ES-I3 (cell line): ENCODE data around the gene ATAT1.

Experiments used
- H3K36me3 ChIP-seq: 2 replicates; pipeline ENCODE4 v1.6.1; 2013; ENCODE audit warnings: mild to moderate bottlenecking, low read length, control low read depth, moderate library complexity; ENCODE audit not compliant: insufficient read depth
- H3K4me1 ChIP-seq: 2 replicates; pipeline ENCODE4 v1.6.1; 2013; ENCODE audit warnings: mild to moderate bottlenecking, control low read depth, low read length; ENCODE audit not compliant: insufficient read depth
- H3K9ac ChIP-seq: 2 replicates; pipeline ENCODE4 v1.6.1; 2013; ENCODE audit warnings: low read depth, mild to moderate bottlenecking, low read length, moderate library complexity
- H3K9me3 ChIP-seq: 2 replicates; pipeline ENCODE4 v1.6.1; 2013; ENCODE audit warnings: mild to moderate bottlenecking, low read length, moderate library complexity; ENCODE audit not compliant: control insufficient read depth, insufficient read depth

ATAT1 gene

DNA sequence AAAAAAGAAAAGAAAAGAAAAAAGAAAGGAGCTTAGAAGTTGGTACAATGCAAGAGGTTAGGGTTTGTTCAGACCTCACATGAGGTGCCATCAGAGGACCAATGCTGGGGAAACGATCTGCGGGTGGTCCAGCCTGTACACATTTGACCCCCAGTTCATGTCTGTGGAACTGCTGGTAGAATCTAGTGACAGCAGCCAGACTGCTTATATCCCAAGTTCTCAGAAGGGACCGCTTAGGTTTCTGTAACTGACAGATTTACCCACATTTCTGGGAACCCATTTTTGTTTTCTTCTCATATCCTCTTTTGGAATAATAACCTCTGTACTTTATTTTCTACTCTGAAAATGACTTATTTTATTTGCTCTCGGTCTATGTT, 55.1 kb downstream of the ATAT1 start:
- Histone ChIP-seq H3K9ac (peak overlapping the region; percentile 84; the same call in 1 of the 2 replicates), H3K36me3 (peaks cover 5% of the 10 kb centered on the region), H3K9me3 (no peaks in the 10 kb centered on the region), H3K4me1 (peaks cover 24% of the 10 kb centered on the region)

DNA sequence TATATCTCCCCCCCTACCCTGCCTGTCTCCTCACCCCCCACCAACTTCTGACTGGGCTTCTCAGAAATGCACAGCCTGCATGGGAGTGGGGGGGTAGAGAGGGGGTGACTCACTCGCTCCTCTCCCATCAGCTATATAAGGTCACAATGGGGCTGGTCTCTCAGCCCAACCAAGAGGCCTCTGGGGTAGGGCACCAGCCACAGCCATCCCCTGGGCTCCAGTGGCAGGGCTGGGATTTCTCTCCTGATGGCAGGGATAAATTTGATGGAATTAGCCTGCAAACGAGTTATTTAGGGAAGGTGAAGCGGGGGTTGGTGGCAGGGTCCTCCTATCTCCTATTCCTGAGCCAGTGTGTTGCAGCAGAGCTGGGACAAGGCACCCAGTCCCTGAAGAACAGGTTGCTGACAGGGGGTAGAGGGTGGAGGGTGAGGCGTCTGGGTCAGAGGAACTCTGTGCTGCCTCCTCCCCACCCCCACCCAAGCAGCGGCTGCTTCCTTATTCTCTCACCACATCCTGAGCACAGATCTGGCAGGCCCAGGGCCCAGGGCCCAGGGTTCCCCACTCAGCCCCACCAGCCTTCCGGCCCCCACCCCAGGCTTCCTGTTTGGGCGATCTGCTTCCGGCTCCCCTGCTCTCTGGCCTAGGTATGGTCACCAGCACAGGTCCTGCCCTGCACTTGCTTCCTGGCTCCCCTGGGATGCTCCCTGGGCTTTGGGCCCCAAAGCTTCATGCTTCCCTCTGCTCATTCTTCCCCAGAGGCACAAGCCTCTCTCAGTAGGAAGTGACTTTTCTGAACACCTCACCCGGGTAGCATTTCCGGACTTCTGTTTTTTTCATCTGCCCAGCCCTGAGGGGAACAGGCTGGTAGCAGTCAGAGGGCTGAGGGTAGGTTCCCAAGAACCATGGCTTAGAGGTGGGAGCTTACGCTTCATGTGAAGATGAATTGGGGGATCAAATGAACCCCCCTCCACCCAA, 55.8 kb downstream of the ATAT1 start:
- H3K4me1 ChIP-seq, result peaks cover 24% of the 10 kb centered on the region
- no peaks in the 10 kb centered on the region for H3K9me3 ChIP-seq
- H3K36me3 ChIP-seq, result peaks cover 5% of the 10 kb centered on the region

DNA sequence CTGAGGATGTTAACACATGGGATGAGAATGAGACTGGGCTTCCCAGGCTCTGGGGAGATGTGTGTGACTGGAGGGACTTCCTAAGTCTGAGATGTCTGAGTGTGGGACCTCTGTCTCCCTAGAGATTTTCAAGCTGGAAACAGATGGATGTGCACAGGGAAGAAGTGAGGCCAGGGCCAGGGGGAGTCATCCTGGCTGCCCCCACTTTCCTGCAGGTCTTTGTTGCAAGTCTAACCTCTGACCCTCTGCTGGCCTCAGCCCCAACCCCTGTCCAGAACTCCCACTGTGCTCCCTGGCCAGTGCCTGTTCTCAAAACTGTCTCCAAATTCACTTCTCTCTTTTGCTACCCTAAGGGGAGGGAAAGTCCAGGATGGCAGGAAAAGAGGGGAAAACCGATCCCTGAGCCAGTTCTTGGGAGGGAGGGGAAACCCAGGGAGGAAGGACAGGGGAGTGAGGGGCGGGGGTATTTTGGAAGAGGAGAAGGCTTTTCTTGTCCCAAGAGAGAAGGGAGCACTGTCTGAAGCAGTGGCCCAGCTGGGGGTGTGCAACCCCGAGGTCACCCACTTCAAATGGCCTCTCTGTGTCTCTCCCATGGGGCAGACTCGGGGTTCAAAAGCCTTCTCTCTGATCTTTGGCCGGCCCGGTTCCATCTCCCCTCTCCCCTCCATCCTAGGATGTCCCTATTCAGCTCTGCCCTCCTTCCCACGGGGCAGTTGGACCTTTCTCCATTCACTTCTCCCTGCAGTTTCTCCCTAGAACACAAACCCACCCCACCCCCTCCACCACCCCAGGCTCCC, 56.7 kb downstream of the ATAT1 start:
- Histone ChIP-seq H3K9me3 (no peaks in the 10 kb centered on the region), H3K36me3 (peaks cover 3% of the 10 kb centered on the region; the same call in 1 of the 2 replicates), H3K9ac (peak overlapping the region; percentile 84; the same call in 1 of the 2 replicates), H3K4me1 (peaks cover 24% of the 10 kb centered on the region)

More for the DNA sequence above, 55.8 kb downstream of the ATAT1 start:
- peak overlapping the region; percentile 84 for H3K9ac ChIP-seq

DNA sequence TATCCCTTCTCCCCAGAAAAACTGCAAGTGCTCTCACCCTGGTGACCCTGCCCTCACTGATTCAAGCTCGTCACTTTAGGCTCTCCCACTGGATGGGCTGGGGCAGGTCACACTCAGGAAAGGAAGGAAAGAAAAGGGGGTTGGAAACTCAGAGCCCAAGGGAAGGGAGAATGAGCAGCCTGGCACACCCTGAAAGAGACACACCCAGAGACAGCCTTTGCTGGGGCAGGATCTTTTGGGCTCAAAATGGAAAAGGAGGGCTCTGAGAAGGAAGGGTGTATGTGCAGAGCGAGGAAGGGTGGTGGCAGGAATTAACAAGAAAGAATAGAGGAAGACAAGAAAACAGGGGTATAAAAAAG, 57.3 kb downstream of the ATAT1 start:
- no peaks in the 10 kb centered on the region for H3K9me3 ChIP-seq
- peaks cover 24% of the 10 kb centered on the region for H3K4me1 ChIP-seq
- H3K36me3 ChIP-seq, result no peaks in the 10 kb centered on the region
- H3K9ac ChIP-seq, result peak overlapping the region; percentile 84; the same call in 1 of the 2 replicates

DNA sequence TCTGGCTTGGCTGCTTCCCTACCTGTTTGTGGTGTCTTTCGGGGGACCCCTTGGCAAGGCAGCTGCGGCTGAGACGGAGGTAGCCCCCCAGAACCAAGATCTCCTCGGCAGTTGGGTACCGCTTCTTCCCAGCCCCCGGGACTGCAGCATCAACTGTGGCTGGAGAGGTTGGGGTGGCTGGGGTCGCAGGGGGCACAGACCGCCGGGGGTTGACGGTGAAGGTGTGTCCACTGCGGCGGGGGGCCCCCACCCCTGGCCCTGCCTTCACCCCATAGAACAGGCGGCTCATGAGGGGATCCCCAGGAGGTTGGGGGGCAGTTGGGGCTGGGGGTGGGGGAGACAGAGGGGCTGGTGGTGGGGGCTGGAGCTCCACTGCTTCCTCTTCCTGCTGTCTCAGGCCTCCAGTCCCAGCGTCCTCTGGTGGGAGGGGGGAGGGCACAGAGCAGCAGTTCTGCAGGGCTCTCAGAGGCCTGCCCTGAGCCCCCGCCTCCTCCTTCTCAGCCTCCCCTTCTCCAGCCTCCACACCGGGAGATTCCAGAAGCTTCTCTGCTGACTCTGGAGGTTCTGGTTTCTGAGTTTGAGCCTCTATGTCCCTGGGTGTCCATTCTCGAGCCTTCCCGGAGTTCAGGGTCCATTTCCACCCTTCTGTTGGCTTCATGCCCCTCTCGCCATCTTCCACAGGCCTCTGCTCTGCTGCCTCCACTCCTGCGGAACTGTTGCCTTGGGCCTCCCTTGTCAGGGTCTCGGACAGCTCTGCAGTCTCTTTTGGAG, 57.9 kb downstream of the ATAT1 start:
- peaks cover 22% of the 10 kb centered on the region for H3K4me1 ChIP-seq
- no peaks in the 10 kb centered on the region for H3K36me3 ChIP-seq
- peak overlapping the region; percentile 87 for H3K9ac ChIP-seq
- H3K9me3 ChIP-seq, result no peaks in the 10 kb centered on the region

DNA sequence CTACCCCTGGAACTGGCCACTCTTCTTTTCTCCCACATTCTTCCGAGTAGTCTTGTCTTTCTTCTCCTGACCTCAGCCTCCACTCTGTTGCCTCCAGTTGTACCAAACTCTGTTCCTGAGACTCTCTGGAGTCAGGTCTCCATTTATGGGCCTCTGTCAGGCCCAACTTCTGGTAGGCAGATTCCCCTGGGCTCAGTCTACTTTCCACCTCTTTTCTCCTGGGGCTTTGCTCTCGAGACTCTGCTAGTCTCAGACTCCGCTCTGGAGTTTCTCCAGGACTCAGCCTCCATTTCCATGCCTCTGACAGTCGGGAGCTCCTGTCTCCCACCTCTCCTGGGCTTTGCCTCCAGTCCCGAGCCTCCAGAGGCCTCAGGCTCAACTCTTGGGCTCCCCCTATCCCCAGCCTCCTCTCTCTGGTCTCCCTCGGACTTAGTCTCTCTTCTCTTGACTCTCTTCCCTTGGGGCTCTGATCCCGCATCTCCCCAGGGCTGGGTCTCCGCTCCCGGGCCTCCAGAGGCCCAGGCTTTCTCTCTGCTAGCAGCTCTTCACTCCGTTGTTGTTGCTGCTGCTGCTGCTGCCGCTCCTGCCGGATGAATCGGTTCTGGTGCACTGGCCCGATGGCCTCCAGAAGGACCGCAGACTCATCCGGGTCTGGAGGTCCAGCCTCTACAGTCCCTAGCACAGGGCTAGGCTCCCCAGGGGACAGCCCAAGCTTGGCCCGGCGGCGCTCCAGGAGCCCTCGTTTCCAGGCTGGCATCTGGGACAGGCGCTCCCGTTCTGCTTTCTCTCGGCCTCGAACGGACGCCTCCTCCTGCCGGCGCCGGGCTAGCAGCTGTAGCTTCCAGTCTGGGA, 58.7 kb downstream of the ATAT1 start:
- H3K36me3 ChIP-seq, result no peaks in the 10 kb centered on the region
- H3K4me1 ChIP-seq, result peaks cover 14% of the 10 kb centered on the region
- peak overlapping the region; percentile 87 for H3K9ac ChIP-seq
- no peaks in the 10 kb centered on the region for H3K9me3 ChIP-seq

DNA sequence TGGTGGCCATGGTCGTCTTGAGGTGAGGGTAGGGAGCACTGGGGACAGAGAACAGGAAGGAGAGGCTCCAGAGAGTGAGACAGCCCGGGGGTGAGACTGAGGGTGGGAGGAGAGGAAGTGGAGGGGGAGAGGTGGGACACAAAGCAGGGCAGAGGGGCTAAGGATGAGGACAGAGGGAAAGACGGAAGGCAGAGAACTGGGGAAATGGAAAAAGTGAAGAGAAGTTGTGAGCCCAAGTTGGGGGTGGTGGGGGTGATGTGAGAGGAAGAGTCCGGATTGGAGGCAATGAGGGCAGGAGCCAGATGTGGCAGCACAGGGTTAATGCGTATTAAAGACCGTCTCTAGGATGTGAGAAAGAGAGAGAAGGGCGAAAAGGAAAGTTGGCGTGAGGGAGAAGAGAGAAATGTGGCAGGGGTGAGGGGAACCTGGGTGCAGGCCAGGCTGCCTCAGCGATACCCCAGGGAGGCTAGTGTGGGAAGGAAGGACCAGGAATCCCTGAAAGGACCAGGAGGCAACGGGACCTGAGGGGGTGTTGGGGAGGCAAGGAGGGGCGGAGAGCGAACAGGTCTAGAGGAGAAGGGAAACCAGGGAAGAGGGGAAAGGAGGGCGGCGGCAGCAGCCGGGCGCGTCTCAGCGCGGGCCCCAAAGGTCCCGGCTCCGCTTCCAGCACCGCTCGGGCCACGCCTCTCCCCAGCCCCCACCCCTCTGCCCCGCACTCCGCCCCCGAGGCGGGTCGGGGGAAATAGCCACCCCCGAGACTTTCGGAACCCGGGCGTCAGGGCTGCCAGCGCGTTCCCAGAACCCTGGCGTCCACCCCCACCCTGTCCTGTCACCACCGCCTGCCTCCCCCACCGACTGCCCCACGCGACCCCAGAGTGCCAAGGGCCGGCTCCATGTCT, 59.6 kb downstream of the ATAT1 start, which contains the start of gene PPP1R18:
TSS of gene PPP1R18 (minus strand) at position 637 of the 899 bp plus-strand sequence. CDS start at position 10, 627 bp downstream.
- Histone ChIP-seq H3K4me1 (peaks cover 15% of the 10 kb centered on the region), H3K9ac (peak within 1 kb of the TSS; percentile 87), H3K36me3 (no peaks in the 10 kb centered on the region), H3K9me3 (no peaks in the 10 kb centered on the region)

DNA sequence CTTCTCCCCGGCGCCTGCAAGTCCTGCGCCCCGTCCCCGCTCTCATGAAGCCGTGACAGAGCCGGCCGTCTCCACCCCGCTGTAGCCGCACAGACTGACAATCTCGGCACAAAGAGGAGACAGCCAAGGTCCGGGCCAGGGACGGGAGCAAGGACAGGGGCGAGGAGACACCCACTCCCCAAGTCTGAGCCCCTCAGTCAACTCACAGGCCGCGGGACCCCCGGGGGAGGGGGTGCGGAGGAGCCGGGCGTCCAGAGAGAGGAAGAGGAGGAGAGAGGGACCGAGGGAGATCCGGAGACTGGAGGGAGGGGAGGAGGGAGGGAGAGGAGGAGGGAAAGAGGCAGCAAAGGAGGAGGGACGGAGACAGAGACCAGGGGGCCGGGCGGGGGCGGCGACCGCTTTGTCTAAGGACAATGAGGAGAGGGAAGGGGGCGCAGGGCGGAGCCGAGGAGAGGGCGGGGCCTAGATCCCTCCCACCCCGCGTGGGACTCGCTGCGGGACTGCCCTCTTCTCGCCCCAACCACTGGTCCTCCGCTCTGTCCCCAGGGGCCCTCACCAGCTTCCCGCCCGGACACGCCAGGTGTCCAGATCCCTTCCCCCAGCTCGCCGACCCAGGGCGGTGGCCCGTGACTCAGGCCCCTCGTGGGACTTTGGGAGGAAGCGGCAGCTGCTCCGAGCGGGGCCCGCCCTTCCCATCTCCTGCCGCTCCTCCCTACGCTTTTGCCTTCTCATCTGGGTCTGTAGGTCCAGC, 60.4 kb downstream of the ATAT1 start:
- Histone ChIP-seq H3K4me1 (peaks cover 16% of the 10 kb centered on the region), H3K9me3 (no peaks in the 10 kb centered on the region)

DNA sequence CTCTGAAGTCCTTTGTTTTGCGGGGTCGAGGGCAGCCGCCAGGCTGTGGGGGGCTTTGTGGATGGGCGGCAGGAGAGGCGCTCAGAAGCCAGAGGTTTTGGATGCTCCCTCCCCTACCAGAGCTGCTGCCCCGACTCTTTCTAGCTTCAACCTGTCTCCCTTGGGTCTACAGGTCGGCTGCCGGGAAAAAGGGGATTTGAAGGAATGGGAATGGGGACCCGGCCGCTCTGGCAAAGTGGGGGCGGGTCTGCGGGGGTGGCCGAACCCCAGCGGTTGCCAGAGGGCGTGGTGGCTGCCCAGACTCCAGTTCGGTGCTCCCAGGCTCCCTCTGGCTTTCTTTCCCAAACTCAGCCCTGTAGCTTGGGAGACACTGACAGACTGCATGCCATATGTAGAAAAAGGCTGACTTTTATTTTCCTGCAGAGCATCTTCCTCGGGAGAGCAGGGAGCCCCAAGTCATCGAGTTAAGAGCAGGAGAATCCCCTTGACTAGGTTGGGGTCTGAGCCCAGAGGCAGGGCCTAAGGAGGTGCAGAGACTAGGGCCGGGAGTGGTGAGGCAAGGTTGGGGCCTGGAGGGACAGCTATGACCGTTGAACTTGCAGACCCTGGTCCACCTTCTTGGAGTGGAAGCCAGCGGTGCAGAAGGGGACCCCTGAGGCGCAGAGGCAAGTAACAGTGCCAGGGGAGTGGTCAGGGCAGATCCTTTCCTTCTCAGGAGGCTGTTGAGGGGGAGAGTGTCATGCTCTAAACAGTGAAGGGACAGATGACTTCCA, 61.2 kb downstream of the ATAT1 start:
- Histone ChIP-seq H3K36me3 (no peaks in the 10 kb centered on the region), H3K9me3 (no peaks in the 10 kb centered on the region), H3K9ac (peak overlapping the region; percentile 87), H3K4me1 (peaks cover 16% of the 10 kb centered on the region)

More for the DNA sequence above, 60.4 kb downstream of the ATAT1 start:
- Histone ChIP-seq H3K36me3 (no peaks in the 10 kb centered on the region), H3K9ac (peak overlapping the region; percentile 87)

DNA sequence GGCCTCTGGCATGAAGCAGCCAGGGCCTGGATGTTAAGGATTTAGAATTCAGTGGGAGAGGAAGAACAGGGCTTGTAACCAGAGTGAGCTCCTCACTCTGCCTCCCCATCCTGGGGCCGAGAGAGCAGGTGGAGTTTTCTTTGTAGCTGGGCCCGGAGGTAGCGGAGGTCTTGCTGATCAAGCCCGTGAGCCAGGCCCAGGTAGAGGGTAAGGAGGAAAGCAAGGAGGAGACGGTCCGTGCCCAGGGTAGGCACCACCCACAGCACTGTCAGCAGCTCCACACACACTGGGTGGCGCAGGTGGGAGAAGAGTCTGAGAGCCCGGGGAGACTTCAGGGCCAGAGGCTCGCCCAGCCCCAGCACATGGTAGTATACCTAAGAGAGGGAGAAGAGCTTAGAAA, 61.9 kb downstream of the ATAT1 start:
- no peaks in the 10 kb centered on the region for H3K36me3 ChIP-seq
- peaks cover 16% of the 10 kb centered on the region for H3K4me1 ChIP-seq
- H3K9me3 ChIP-seq, result no peaks in the 10 kb centered on the region
- no peak overlapping the region for H3K9ac ChIP-seq

DNA sequence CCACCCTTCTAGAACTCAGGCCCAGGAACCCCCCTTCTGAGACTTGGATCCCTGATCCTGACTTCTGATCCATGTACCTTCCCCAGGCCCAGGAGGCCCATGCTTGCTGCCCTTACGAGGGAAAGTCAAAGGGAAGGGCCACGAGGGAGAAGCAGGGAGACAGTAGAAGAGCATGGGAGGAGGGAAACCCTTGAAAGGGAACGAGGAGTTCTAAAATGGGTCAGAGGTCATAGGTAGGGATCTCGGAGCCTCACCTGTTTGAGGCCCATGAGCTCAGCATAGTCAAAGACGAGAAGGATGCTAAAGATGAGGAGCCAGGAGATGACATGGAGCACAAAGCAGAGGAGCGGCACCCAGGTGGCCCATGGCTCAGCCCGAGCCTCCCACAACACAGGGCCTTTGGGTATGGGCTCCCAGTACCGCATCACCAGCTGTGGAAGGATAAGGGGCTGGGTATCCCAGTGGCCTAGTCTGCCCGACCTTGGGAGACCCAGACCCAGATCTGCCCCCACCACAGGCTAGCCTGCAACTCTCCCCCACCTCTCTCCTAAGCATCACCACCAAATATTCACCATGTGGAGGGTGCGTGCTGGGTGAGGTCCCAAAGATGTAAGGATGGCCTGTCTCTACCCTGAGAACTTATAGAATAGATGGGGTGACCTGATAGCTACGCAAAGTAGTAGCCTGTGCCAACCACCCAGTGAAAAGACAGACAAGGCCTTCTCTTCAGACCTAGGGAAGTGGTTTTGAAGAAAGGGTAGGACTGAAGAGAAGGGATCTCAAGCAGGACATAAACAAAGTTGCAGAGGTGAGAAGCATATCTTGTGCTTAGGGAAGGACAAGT, 62.6 kb downstream of the ATAT1 start:
- Histone ChIP-seq H3K9me3 (no peaks in the 10 kb centered on the region), H3K9ac (no peak overlapping the region), H3K4me1 (peaks cover 14% of the 10 kb centered on the region), H3K36me3 (no peaks in the 10 kb centered on the region)
